HG03342 (cell line): Measurements from ENCODE around the gene DAZAP2.
"Not testable (repeated sequence)": the region's sequence is repeated elsewhere in the genome, so short reads cannot be mapped to it uniquely, and the experiment has no call there.

Experiments
- ATAC-seq: cut with Tn5 transposase; IDR thresholded peaks from one replicate; pipeline ENCODE4 v1.9.1; 2021; ENCODE audit warnings: mild to moderate bottlenecking, moderate library complexity; ENCODE audit not compliant: unreplicated experiment

DAZAP2 gene

DNA sequence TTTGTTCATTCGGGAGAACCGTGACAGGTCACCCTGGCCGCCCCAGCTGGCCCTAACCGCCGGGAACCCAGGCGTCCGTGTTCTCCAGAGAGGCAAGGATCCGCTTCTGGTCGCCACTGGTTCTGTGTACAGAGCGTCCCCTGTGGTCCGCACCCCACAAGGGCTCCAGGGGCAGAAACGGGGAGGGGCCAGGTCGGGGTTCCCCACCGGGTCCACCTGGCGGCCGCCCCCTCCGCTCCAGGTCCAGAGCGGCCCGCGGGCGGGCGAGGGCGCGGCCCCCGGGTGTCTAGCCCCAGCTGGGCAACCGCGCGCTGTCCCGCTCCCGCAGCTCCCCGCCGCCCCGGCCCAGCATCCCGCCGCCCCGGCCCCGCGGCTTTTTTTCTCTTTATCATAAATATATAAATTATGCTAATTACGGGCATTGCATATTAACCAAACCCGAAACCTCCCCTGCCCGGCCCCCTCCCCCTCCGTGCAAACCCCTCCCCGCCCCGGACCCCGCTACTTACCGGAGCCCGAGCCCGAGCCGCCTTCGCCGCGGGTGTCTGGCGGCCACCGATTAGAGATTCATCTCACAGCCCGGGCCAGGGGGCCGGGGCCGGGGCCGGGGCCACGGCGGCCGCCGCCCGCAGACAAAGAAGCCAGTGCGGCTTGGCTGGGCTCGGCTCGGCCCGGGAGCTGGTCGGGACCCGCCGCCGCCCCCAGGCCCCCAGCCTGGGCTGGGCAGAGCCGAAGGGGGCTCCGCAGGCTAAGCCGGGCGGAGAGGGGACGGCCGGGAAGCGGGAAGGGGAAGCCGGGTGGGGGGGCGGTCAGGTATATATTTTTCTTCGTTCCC lies 21.3 kb upstream of the DAZAP2 start:
- peak; percentile 41 for ATAC-seq

DNA sequence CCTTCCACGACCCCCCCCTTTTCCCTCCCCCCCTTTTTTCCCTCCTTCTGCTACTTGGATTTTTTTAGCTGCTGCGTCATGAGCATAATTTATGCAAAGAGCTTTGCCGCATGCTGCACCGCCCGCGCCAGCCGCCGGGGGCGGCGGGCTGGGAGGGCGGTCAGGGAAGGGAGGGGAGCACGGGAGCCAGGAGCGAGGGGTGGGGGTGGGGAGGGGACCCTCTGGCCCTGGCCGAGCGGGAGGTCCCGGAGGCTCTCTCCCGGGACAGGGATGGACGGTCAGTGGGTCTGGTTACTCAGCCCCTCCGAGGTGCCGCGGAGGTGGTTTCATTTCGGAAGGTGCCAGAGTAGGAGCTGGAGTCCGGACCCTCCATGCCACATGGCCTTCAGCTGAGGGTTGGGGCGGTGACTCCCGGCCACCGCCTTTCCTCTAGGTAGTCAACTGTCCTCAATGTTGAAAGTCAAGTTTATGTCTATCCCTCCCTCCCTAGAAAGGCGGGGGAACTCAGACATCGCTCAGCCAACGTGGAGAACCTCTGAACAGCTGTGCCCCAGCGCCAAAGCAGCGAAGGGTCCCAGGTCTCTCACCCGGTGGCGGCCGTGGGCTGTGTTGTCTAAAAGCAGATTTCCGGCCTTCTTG lies 20.5 kb upstream of the DAZAP2 start, which contains the start of gene POU6F1:
Gene POU6F1, minus strand, starts transcription at position 95 of the 639 bp plus-strand sequence. CDS start 11,226 bp downstream, outside the sequence.
- ATAC-seq = peak; percentile 72

DNA sequence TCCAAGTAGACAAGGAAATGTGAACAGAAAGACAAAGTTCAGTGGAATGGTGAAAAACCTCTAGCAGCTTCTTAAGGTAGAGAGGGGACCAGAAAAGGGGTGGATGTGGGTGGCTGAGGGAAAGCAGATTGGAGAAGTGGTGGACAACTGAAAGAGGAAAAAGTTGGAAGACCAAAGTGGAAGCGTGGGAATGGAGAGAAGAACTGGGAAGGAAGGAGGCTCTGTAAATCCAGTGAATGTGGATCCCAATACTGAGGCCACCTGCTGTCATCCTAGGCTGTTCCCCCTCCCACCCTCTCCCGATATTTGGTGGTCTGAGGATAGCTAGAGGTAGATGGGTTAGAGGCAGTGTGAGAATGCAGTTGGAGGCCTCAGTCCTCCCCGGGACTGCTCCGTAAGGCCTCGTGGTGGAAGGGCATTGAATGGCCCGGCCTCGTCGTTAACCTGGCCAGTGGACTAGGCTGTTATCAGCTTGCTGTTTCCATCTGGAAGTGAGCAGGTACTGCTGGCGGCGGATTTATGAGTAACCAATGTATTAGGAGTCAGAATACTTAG lies 19.9 kb upstream of the DAZAP2 start:
- ATAC-seq = no peak

DNA sequence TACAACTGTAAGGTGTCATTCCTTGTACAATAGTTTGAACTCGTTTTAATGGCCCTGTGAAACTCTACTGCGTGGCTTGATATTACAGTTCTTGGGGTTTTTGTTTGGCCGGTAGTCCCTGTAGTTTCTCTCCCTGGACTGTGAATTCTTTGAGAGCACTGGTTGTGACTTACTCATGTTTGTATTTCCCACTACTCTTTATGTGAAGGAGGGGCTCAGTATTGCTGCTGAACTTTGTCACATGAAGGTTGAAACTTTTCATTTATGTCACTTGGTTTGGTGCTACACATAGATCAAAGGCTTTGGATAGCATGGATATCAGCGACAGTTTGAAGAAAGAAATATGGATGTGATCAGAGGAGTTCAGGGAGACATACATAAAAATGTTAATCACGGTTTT lies 19.3 kb upstream of the DAZAP2 start:
- no peak for ATAC-seq

DNA sequence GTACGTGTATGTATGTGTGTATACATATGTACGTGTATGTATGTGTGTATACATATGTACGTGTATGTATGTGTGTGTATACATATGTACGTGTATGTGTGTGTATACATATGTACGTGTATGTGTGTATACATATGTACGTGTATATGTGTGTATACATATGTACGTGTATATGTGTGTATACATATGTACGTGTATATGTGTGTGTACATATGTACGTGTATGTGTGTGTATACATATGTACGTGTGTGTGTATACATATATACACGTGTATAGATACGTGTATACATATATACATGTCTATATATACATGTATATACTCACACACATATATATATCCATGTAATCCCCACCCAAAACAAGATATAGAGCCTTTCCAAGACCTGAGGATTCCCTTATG lies 18.8 kb upstream of the DAZAP2 start:
- not testable (repeated sequence) for ATAC-seq

DNA sequence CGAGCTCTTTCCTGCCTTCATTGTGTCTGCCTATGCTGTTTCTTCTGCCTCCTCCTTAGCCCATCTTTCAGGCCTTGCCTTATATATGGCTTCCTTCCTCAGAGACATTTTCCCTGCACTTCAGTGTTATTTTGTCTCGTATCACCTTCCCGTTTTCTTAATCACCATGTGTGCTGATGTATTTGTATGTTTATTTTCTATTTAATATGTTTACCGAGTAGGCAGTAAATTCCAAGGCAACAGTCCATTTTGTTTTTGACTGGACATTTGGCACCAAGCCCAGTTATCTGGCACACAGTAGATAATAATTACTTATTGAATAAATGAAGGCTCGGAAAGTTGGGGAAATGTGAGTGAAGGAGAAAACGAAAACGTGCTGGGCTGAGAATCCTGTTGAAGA lies 16.2 kb upstream of the DAZAP2 start:
- no peak for ATAC-seq

DNA sequence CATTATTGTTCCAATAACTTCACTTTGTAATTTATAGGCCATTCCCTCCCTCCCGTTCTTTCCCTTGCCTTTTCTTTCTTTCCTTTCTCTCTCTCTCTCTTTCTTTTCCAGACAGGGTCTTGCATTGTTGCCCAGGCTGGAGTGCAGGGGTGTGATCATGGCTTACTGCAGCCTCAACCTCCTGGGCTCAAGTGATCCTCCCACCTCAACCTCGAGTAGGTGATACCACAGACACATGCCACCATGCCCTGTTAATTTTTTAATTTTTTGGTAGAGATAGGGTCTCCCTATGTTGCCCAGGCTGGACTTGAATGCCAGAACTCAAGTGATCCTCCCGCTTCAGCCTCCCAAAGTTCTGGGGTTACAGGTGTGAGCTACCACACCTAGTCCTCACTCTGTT lies 14.0 kb upstream of the DAZAP2 start:
- no peak for ATAC-seq

DNA sequence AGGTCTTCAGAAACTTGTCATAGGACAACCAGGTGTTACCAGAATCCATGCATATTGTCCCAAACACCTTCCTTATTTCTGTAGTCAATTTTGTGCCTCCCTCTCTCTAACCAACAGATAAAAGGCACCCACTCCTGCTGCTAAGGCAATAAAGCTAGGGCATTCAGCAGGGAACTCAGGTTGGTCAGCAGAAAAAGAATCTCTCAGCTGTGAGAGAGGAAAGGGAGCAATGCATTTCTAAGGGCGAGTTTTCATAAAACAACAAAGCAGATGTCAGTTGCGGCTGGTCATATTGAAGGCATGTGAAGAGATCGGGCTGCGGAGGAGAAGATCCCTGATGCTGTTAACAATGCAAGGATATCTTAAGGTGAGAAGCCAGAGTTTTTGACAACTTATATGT lies 13.4 kb upstream of the DAZAP2 start:
- no peak for ATAC-seq

DNA sequence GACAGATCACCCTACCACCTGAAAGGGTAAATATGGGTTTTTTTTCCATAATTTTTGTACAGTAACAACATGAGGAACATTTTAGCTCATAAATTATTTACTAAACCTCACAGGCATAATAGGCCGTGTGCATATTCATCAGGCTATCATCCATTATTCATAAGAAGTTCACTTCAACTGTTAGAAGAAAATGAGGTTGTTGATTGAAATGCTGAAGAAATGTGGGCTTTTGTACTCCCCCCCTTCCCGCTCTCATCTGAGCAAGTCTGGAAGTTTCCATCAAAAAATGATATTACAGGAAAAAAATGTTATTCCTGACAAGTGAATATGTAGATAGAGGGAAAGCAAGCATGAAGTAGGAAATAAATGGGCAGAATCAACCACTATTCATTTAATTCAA lies 12.9 kb upstream of the DAZAP2 start:
- ATAC-seq = no peak

DNA sequence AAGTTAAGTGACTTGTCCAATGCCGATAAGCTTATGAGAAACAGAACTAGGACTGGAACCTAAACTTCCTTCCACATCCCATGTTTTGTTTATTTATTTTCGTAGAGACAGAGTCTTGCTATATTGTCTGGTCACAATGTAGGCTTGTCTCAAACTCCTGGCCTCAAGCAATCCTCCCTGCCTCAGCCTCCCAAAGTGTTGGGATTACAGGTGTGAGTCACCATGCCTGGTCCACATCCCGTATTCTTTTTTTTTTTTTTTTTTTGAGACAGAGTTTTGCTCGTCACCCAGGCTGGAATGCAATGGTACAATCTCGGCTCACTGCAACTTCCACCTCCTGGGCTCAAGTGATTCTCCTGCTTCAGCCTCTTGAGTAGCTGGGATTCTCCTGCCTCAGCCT lies 11.5 kb upstream of the DAZAP2 start:
- ATAC-seq = not testable (repeated sequence)

DNA sequence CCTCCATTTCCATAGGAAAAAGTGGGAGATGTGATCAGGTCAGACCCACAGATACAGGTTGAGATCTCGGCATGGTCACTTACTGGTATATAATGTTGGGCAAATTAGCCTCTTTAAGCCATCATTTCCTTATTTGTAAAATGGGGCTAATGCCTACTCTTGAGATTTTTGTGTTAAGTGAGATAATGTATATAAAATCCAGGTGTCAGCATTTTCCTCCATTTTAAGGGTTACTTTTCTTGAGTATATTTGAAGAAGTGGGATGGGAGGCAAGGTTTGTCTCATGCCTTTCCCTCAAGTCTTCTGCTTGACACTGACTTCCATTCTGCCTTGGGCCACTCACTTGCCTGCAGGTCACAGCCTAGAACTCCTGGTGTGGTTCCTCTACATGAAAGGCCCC lies 10.7 kb upstream of the DAZAP2 start:
- ATAC-seq = no peak

DNA sequence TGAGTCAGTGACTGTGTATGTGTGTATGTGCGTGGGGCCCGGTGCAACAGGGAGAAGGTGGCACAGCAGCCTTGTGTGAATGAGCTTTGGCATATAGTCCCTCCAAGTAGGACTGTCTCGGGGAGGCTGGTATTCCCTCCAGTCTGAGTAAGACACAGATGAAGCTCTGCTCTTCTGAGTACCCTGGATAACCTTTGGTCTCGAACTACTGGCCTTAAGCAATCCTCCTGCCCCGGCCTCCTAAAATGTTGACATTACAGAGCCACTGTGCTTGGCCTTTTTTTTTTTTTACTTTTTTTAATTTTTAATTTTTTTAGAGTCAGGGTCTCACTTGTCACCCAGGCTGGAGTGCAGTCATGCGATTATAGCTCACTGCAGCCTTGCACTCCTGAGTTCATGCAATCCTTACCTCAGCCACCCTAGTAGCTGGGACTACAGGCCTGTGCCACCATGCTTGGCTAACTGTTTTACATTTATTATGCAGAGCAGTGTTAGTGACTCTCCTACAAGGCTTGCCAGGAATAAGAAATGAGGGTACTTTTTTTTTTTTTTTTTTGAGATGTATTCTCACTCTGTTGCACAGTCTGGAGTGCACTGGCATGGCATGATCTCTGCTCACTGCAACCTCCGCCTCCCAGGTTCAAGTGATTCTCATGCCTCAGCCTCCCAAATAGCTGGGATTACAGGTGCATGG lies 9.4 kb upstream of the DAZAP2 start:
- no peak for ATAC-seq

DNA sequence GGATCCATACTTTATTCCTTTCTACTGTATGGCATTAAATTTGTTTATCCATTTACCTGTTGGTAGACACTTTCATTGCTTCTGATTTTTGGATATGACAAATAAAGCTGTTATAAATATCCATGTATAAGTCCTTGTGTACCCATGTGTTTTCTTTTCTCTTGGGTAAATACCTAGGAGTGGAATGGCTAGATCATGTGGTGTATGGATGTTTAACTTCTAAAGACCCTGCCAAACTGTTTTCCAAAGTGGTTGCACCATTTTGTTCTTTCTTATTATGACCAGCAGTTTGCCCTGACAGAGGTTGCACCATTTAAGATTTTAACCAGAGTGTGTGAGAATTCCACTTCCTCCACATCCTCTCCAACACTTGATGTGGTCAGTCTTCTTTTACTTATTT lies 6.0 kb upstream of the DAZAP2 start:
- no peak for ATAC-seq

DNA sequence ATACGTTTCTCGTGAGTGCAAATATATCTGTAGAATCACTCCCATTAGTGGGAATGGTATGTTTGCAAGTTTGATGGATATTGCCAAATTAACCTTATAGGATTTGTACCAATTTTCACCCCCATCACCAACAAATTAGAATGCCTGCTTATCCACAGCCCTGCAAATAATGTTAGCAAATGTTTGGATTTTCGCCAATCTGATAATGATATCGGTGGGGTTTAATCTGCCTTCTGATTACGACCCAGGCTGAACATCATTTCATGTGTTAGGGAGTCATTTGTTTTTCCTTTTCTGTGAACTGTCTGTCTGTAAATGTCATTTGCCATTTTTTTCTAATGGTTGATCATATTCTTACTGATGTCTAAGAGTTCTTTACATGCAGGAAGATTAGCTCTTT lies 4.1 kb upstream of the DAZAP2 start:
- no peak for ATAC-seq

DNA sequence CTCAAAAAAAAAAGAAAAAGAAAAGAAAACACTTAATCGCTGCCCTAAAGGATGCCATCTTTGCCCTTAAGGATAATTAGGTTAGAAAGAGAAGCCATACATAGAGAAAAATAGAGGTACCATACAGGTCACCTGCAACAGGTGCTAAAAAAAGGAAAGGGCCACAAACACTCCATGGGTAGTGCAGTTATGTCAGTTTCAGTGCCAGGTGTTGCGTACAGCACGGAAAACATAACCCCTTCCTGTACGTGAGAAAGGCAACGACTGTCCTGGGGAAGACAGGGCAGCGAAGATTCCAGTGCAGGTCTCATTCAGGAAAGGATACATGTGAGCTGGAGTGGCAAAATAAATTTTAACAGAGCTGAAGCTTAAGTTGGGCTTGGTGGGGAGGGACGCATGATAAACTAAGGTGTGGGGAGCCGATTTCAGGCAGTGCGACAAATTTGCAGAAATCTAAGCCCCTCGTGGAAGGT lies 553 bp upstream of the DAZAP2 start:
- ATAC-seq = peak; percentile 2

DNA sequence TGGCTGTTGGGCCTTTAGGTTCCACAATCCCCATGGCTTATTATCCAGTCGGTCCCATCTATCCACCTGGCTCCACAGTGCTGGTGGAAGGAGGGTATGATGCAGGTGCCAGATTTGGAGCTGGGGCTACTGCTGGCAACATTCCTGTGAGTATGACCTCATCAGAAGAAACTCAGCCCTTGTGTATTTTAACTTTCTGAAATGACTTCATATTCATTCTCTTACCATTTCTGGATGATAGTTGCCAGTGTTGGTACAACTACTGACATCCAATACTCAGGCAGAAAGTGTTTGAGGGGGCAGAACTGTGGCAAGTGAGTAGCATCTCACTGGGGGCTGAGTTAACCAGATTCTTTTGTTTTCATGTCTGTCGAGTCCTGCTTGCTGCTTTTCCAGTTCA lies 2.3 kb downstream of the DAZAP2 start:
- no peak for ATAC-seq

DNA sequence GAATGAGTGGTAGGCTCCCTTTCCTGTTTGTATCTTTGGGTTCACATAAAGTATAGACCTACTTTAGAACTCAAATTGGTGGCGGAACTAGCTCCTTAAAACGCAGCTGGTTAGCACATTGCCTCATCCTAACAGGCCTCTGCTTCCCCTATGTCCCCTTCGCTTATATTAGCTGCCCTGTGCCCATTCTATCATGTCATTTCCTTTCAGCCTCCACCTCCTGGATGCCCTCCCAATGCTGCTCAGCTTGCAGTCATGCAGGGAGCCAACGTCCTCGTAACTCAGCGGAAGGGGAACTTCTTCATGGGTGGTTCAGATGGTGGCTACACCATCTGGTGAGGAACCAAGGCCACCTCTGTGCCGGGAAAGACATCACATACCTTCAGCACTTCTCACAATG lies 3.5 kb downstream of the DAZAP2 start:
- ATAC-seq = no peak

DNA sequence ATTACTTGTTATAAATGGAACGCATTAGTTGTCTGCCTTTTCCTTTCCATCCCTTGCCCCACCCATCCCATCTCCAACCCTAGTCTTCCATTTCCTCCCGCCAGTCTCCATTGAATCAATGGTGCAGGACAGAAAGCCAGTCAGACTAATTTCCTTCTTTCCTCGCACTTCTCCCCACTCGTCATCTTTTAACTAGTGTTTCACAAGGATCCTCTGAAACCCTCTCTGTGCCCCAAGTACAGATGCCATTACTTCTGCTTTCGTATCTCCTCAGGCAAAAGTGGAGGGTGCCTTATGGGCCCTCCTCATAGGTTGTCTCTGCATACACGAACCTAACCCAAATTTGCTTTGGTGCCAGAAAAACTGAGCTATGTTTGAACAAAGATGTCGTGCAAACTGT lies 4.2 kb downstream of the DAZAP2 start:
- ATAC-seq = no peak

DNA sequence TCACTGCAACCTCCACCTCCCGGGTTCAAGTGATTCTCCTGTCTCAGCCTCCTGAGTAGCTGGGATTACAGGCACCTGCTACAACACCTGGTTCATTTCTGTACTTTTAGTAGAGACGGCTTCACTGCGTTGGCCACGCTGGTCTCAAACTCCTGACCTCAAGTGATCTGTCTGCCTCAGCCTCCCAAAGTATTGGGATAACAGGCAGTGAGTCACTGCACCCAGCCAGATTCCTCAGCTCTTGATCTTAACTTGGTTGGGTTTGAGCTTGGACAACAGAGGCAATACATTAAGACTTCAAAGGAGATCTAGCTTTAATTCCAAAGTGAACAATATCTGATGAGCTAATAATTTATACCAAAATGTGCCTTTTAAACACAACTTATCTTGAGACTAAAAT lies 5.6 kb downstream of the DAZAP2 start:
- no peak for ATAC-seq

DNA sequence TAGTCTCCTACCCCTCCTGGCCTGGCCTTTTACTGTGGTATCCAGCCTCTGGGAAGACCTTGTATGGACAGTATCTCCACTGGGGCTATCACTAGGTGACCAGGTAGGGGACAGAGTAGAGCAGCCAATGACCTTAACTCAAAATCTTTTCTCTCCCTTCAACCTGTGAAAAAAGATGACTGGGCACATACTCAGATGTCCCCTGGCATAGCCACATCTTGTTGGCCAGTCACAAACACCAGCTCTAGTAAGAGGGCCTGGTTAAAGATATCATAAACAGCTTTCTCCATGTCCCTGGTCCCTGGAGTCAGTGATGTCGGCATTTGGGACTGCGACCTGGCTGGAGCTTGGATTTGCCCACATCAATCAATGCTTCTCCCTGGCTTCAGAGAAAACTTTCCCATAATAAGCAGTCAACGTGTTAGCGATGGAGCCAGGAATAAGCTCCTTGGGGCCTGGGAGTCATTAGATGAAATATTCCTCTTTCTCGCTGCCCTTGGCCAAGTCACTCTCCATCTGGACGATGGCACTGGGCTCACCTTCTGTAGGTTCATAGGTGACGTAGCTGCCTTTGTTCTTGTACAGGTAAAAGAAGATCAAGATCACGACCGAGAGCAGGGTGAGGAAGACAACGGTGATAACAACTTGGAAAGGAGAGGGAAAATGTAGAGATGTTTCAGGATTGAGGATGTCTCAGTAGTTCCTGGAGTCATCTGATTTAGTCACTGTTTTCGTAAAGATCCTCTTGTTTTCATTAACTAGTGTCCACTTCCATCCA lies 7.0 kb downstream of the DAZAP2 start:
- ATAC-seq = no peak
